Spinal cord (tissue), 10 donors: ENCODE results near the gene ACOT6. TPM values are rescaled to one million over a fixed set of nuclear protein-coding genes. Genes with fewer than 3 reads are reported as not detected.
A peak's percentile ranks its signal among the peaks of the same experiment; 100 is the strongest.
"Not testable (repeated sequence)": the region's sequence is repeated elsewhere in the genome, so short reads cannot be mapped to it uniquely, and the experiment has no call there.

Experiments
- DNase-seq, 6 donors: peaks; one replicate each; pipeline versions ENCODE4 v3.0.0 to v3.0.0-alpha.2; 2013 to 2015; ENCODE audit warnings: low spot score in 6 of 6, low read depth in 4 of 6
- H3K27ac ChIP-seq: one replicate; pipeline ENCODE4 v1.5.1; 2013; ENCODE audit warnings: low read depth, low read length, control low read depth
- H3K27me3 ChIP-seq: one replicate; pipeline ENCODE4 v1.6.1; 2013; ENCODE audit warnings: low read length; ENCODE audit not compliant: control insufficient read depth, insufficient read depth
- H3K36me3 ChIP-seq: one replicate; pipeline ENCODE4 v1.6.1; 2013; ENCODE audit warnings: low read length; ENCODE audit not compliant: control insufficient read depth, insufficient read depth
- H3K4me1 ChIP-seq: one replicate; pipeline ENCODE4 v1.6.1; 2013; ENCODE audit warnings: low read length; ENCODE audit not compliant: control insufficient read depth, insufficient read depth
- H3K4me3 ChIP-seq: one replicate; pipeline ENCODE4 v1.5.1; 2013; ENCODE audit warnings: low read depth, low read length, control low read depth
- H3K9me3 ChIP-seq: one replicate; pipeline ENCODE4 v1.6.1; 2013; ENCODE audit warnings: low read length; ENCODE audit not compliant: control insufficient read depth, insufficient read depth
- WGBS: methylation state at CpG from one replicate; pipeline ENCODE4 v1.1.5; 2013; ENCODE audit warnings: missing lambda C conversion rate; ENCODE audit not compliant: insufficient coverage; 5-methylcytosine and 5-hydroxymethylcytosine counted together
- polyA plus RNA-seq, 2 donors: library from polyadenylated mRNA; unstranded; fragments of 120-200 nt; gene quantifications; one replicate each; pipeline ENCODE4 v1.2.1, GENCODE V29; 2013; ENCODE audit not compliant: insufficient read length in 2 of 2
- total RNA-seq, 2 donors: library from RNA; depleted of rRNA in 1 of 2; stranded (reverse); fragments of 120-200 nt in 1 of 2; fragments of >200 nt in 1 of 2; gene quantifications; one replicate each; pipeline versions ENCODE4 v1.2.3 to v1.2.4, GENCODE V29; 2013 to 2014
- donor health status: healthy.

The ACOT6 gene
- total and polyA plus RNA-seq, 4 donors, result 0.11 to 1.3 (median 0.24) TPM; not detected in 1

DNA sequence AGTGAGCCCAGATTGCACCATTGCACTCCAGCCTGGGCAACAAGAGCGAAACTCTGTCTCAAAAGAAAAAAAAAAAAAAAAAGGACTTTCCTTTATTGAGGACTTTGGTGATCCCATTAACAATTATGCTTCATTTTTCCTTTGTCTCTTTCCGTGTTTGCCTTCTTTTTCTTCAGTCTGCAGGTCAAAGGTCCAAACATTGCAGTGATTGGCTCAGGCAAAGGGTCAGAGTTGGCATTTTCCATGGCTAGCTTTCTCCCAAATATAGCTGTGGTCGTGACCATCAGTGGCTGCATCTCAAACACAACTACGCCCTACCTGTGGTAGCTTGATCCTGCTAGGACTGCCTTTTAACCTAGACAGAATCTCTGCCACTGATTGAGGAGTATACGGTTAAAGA lies 25.5 kb downstream of the ACOT6 start:
- H3K9me3 ChIP-seq, result no peaks in the 10 kb centered on the region
- no peaks in the 10 kb centered on the region for H3K36me3 ChIP-seq
- WGBS, result 77% methylated on average over 4 of the region's 5 CpGs
- H3K27me3 ChIP-seq, result peaks cover 5% of the 10 kb centered on the region
- no peak overlapping the region for H3K4me3 ChIP-seq
- no peak for DNase-seq
- H3K27ac ChIP-seq, result no peak overlapping the region
- H3K4me1 ChIP-seq, result peaks cover 16% of the 10 kb centered on the region

- no peak for DNase-seq
- WGBS, result no CpG with 5 or more reads among the region's 5 CpGs
- H3K27me3 ChIP-seq, result no peaks in the 10 kb centered on the region
- H3K27ac ChIP-seq, result no peak overlapping the region
- no peak overlapping the region for H3K4me3 ChIP-seq
- no peaks in the 10 kb centered on the region for H3K36me3 ChIP-seq
- H3K9me3 ChIP-seq, result no peaks in the 10 kb centered on the region
- H3K4me1 ChIP-seq, result peaks cover 8% of the 10 kb centered on the region
These were observed 28.6 kb downstream of the ACOT6 start for GRCh38 chr14:73640796-73641365.

- no peaks in the 10 kb centered on the region for H3K9me3 ChIP-seq
- peaks cover 8% of the 10 kb centered on the region for H3K4me1 ChIP-seq
- H3K27ac ChIP-seq, result peak within 1 kb of the TSS; percentile 92
- WGBS, result 0% methylated on average over 43 of the region's 43 CpGs
- no peaks in the 10 kb centered on the region for H3K36me3 ChIP-seq
- H3K27me3 ChIP-seq, result no peaks in the 10 kb centered on the region
- DNase-seq, result peak; percentile 82 to 97 (median 86)
- H3K4me3 ChIP-seq, result peak within 1 kb of the TSS; percentile 98
These were observed 32.4 kb downstream of the ACOT6 start, which contains the start of gene DNAL1 for GRCh38 chr14:73644531-73645247. TSS of gene DNAL1 (plus strand) at chr14:73644986. CDS start at chr14:73645040, 54 bp downstream.

DNA sequence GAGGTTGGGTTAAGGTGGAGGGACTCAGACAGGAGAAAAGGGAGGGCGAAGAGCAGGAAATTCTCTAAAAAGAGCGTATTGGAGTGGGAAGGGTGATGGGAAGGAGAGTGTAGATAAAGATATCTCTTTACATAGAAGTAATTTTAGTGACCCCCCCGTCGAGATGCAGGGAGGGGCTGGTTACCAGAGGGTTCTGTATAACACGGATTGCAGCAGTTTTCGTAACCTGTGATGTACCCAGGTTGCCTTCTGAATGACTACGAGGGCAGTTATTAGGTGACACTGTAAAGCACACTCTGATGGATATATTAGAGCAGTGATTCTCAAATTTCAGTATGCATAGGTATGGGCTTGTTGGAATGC lies 32.9 kb downstream of the ACOT6 start:
- WGBS, result 9% methylated on average over 7 of the region's 7 CpGs
- H3K36me3 ChIP-seq, result no peaks in the 10 kb centered on the region

GRCh38 chr14:73651005-73651404 lies 38.7 kb downstream of the ACOT6 start:
- H3K27ac ChIP-seq, result no peak overlapping the region
- H3K36me3 ChIP-seq, result peaks cover 8% of the 10 kb centered on the region
- no peak overlapping the region for H3K4me3 ChIP-seq
- no peaks in the 10 kb centered on the region for H3K4me1 ChIP-seq
- no peak for DNase-seq
- no peaks in the 10 kb centered on the region for H3K27me3 ChIP-seq
- H3K9me3 ChIP-seq, result no peaks in the 10 kb centered on the region

More for the DNA sequence above, 32.9 kb downstream of the ACOT6 start:
- Histone ChIP-seq H3K27ac (peak overlapping the region; percentile 92), H3K27me3 (no peaks in the 10 kb centered on the region), H3K9me3 (no peaks in the 10 kb centered on the region), H3K4me3 (peak overlapping the region; percentile 98), H3K4me1 (peaks cover 8% of the 10 kb centered on the region)
- DNase-seq, result no peak

DNA sequence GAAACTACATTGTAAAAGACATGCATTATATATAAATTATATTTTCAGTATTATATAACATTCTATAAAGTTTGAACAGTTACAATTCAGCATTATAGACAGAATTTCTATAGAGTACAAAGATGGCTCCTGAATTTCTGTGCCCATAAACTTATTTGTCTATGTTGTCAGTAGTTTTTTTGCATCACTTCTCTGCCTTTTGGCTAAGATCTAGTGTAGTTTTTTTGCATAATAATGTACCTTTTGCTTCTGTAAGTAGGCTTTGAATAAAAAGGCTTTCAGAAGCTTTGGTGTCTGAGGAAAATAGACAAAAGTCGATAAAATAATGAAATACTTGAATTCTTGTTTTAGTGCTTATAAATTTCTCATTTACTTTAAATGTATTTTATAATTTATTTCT lies 43.5 kb downstream of the ACOT6 start:
- Histone ChIP-seq H3K27me3 (no peaks in the 10 kb centered on the region), H3K4me3 (no peak overlapping the region), H3K27ac (no peak overlapping the region), H3K4me1 (no peaks in the 10 kb centered on the region), H3K36me3 (peaks cover 11% of the 10 kb centered on the region), H3K9me3 (no peaks in the 10 kb centered on the region)
- no peak for DNase-seq
- no CpG with 5 or more reads among the region's 1 CpG for WGBS

DNA sequence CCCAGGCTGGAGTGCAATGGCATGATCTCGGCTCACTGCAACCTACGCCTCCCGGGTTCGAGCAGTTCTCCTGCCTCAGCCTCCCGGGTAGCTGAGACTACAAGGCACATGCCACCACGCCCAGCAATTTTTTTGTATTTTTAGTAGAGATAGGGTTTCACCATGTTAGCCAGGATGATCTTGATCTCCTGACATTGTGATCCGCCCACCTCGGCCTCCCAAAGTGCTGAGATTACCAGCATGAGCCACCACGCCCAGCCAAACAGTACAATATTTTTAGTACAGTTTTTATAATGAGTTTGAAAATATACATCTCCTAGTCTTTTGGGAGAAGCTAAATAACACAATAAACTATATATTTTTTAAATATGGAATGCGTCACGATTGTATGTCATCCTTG lies 46.9 kb downstream of the ACOT6 start:
- not testable (repeated sequence) for H3K9me3 ChIP-seq, H3K36me3 ChIP-seq, DNase-seq, H3K4me3 ChIP-seq, H3K27ac ChIP-seq, H3K4me1 ChIP-seq, H3K27me3 ChIP-seq
- 87% methylated on average over 5 of the region's 11 CpGs for WGBS

DNA sequence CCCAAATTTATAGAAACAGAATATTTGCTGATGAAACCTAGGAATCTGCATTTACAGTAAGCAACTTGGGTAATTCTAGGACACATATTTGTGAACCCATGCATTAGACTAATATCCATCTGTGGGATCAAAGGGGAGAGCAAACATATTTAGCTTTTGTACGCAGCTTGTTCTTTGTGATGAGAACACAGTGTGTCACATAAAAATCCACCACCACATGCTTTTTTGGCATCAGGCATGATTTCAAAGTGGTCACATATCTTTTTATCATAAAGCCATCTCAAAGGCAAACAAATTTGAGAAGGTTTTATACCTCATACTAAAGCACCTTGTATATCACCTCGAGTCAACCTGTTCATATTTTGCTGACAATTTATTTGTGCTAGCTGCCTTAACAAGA lies 48.2 kb downstream of the ACOT6 start:
- H3K27me3 ChIP-seq, result no peaks in the 10 kb centered on the region
- H3K4me1 ChIP-seq, result no peaks in the 10 kb centered on the region
- 80% methylated on average over 1 of the region's 2 CpGs for WGBS
- H3K9me3 ChIP-seq, result no peaks in the 10 kb centered on the region
- H3K36me3 ChIP-seq, result peaks cover 3% of the 10 kb centered on the region
- no peak overlapping the region for H3K4me3 ChIP-seq
- H3K27ac ChIP-seq, result no peak overlapping the region
- DNase-seq, result no peak

DNA sequence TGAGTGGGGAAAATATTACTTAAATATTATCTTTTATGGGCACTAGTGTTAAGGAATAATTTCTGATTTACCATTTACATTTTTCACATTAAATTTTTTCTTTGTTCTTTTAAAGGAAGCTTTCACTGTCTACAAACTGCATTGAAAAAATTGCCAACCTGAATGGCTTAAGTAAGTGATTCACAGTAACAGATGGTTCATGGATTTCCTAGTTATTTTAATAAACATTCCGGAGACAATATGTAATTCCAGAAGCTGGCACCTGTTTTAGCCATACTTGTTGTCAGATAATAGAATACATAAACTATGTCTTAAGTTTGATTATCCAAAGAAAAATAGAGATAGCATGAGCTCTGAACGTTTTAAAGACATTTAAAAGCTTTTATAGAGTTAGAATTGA lies 49.6 kb downstream of the ACOT6 start:
- no CpG with 5 or more reads among the region's 2 CpGs for WGBS
- peaks cover 3% of the 10 kb centered on the region for H3K36me3 ChIP-seq
- no peaks in the 10 kb centered on the region for H3K27me3 ChIP-seq
- no peaks in the 10 kb centered on the region for H3K9me3 ChIP-seq
- no peak for DNase-seq
- no peaks in the 10 kb centered on the region for H3K4me1 ChIP-seq
- H3K4me3 ChIP-seq, result no peak overlapping the region
- H3K27ac ChIP-seq, result no peak overlapping the region

DNA sequence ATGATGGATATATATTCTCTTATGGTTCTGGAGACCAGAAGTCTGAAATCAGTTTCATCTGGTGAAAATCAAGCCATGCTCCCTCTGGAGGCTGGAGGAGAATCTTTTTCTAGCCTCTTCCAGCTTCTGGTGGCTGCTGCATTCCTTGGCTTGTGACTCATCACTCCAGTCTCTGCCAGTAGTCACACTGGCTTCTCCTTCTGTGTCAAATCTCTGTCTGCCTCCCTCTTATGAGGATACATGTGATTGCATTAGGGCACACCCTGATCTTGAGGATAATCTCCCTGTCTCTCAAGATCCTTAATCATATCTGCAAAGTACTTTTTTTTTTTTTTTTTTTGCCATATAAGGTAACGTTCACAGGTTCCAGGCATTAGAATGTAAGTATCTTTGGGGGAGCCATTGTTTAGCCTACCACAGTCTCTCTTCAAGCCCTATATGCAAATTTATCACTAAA lies 50.2 kb downstream of the ACOT6 start:
- DNase-seq, result no peak
- Histone ChIP-seq H3K27me3 (no peaks in the 10 kb centered on the region), H3K9me3 (no peaks in the 10 kb centered on the region), H3K27ac (no peak overlapping the region), H3K36me3 (peaks cover 3% of the 10 kb centered on the region), H3K4me1 (no peaks in the 10 kb centered on the region), H3K4me3 (no peak overlapping the region)
- no CpG with 5 or more reads among the region's 1 CpG for WGBS
